DOHH2 (cell line): Measurements from ENCODE around the gene FAM151A.

Source experiments
- H3F3A ChIP-seq: fragments of 200-600 bp; sonication (generic), shearing (Covaris generic); 2 replicates; pipeline ENCODE4 v1.6.0; 2016; ENCODE audit warnings: antibody characterized with exemption, mild to moderate bottlenecking; ENCODE audit not compliant: control insufficient read depth, insufficient read depth
- H3K27ac ChIP-seq: fragments of 200-600 bp; sonication (generic); 2 replicates; pipeline ENCODE4 v1.5.1; 2014; ENCODE audit warnings: low read depth, mild to moderate bottlenecking, low read length, moderate library complexity
- H3K27me3 ChIP-seq: fragments of 200-600 bp; sonication (generic); 2 replicates; pipeline ENCODE4 v1.6.1; 2014; ENCODE audit warnings: mild to moderate bottlenecking, low read length, mixed read lengths; ENCODE audit not compliant: control insufficient read depth
- H3K36me3 ChIP-seq: fragments of 200-600 bp; sonication (generic); 2 replicates; pipeline ENCODE4 v1.6.1; 2014; ENCODE audit warnings: mild to moderate bottlenecking, low read length, moderate library complexity, mixed read lengths; ENCODE audit not compliant: control insufficient read depth
- H3K4me1 ChIP-seq: fragments of 200-600 bp; sonication (generic); 2 replicates; pipeline ENCODE4 v1.6.1; 2014; ENCODE audit warnings: mild to moderate bottlenecking, low read length, mixed read lengths; ENCODE audit not compliant: control insufficient read depth
- H3K4me2 ChIP-seq: fragments of 200-600 bp; sonication (generic); 2 replicates; pipeline ENCODE4 v1.6.0; 2014; ENCODE audit warnings: mild to moderate bottlenecking, low read length, moderate library complexity
- H3K4me3 ChIP-seq: fragments of 200-600 bp; sonication (generic); 2 replicates; pipeline ENCODE4 v1.5.1; 2014; ENCODE audit warnings: mild to moderate bottlenecking, low read length, mixed read lengths
- H3K79me2 ChIP-seq: fragments of 200-600 bp; sonication (generic); 2 replicates; pipeline ENCODE4 v1.6.1; 2014; ENCODE audit warnings: mild to moderate bottlenecking, low read length, mixed read lengths; ENCODE audit not compliant: control insufficient read depth
- H3K9me2 ChIP-seq: fragments of 200-600 bp; sonication (generic); replicated peaks from 2 replicates; pipeline ENCODE4 v1.6.1; 2014; ENCODE audit warnings: mild to moderate bottlenecking, low read length, mixed read lengths; ENCODE audit not compliant: control insufficient read depth
- H3K9me3 ChIP-seq: fragments of 200-600 bp; sonication (generic); 2 replicates; pipeline ENCODE4 v1.6.1; 2014; ENCODE audit warnings: antibody characterized with exemption, low read length, mixed read lengths; ENCODE audit not compliant: control insufficient read depth, insufficient read depth
- H4K20me1 ChIP-seq: fragments of 200-600 bp; sonication (generic); 2 replicates; pipeline ENCODE4 v1.6.0; 2014; ENCODE audit warnings: low read depth, mild to moderate bottlenecking, antibody characterized with exemption, low read length, moderate library complexity; ENCODE audit not compliant: control insufficient read depth, insufficient read depth
- CTCF ChIP-seq: fragments of 200-600 bp; sonication (generic); IDR thresholded peaks from one replicate; pipeline ENCODE4 v1.5.1; 2014; ENCODE audit warnings: antibody characterized with exemption, mild to moderate bottlenecking, low read depth, low read length; ENCODE audit not compliant: poor library complexity, severe bottlenecking
- EZH2phosphoT487 ChIP-seq: fragments of 200-600 bp; sonication (generic); IDR thresholded peaks from 2 replicates; pipeline ENCODE4 v1.6.1; 2017; ENCODE audit warnings: borderline replicate concordance, mild to moderate bottlenecking, antibody characterized with exemption, low read length, moderate library complexity, mixed read lengths

Gene FAM151A

GRCh38 chr1:54559771-54560231 lies 63.5 kb downstream of the FAM151A start:
- no peaks in the 10 kb centered on the region for H3K9me3 ChIP-seq
- H4K20me1 ChIP-seq, result no peaks in the 10 kb centered on the region
- H3K27me3 ChIP-seq, result no peaks in the 10 kb centered on the region; the same call in 1 of the 2 replicates
- TF ChIP-seq EZH2phosphoT487 (no peak), CTCF (no peak)
- no peaks in the 10 kb centered on the region for H3K79me2 ChIP-seq
- H3K4me2 ChIP-seq, result no peak overlapping the region
- H3K27ac ChIP-seq, result no peak overlapping the region
- H3K4me1 ChIP-seq, result no peaks in the 10 kb centered on the region
- no peaks in the 10 kb centered on the region for H3F3A ChIP-seq
- H3K9me2 ChIP-seq, result no peaks in the 10 kb centered on the region
- H3K36me3 ChIP-seq, result no peaks in the 10 kb centered on the region
- no peak overlapping the region for H3K4me3 ChIP-seq
